Esophagus squamous epithelium (tissue), 5 donors: ENCODE data around the gene HNF4A. TPM values are rescaled to one million over a fixed set of nuclear protein-coding genes. Genes with fewer than 3 reads are reported as not detected.

Experiments
- DNase-seq: peaks from one replicate; lab custom pipeline; 2025; lab: John Stamatoyannopoulos, UW
- H3K27ac ChIP-seq, 4 donors: fragments of 200-600 bp; sonication (generic); one replicate each; pipeline ENCODE4 v1.5.1; 2016 to 2019; ENCODE audit warnings: mild to moderate bottlenecking in 1 of 4
- H3K27me3 ChIP-seq, 4 donors: fragments of 200-600 bp; sonication (generic); 1 replicate in 3 of 4; 2 replicates in 1 of 4; pipeline versions ENCODE4 v1.5.1 to v1.6.0; 2017 to 2021; ENCODE audit warnings: antibody characterized with exemption in 1 of 4
- H3K36me3 ChIP-seq, 3 donors: fragments of 200-600 bp; sonication (generic); one replicate each; pipeline ENCODE4 v1.5.1; 2016 to 2019
- H3K4me1 ChIP-seq, 3 donors: fragments of 200-600 bp; sonication (generic); one replicate each; pipeline ENCODE4 v1.5.1; 2017 to 2019
- H3K4me3 ChIP-seq, 4 donors: fragments of 200-600 bp; sonication (generic); 1 replicate in 3 of 4; 2 replicates in 1 of 4; pipeline ENCODE4 v1.5.1; 2016 to 2019; ENCODE audit warnings: mild to moderate bottlenecking in 2 of 4, moderate library complexity in 1 of 4
- H3K9me3 ChIP-seq, 3 donors: fragments of 200-600 bp; sonication (generic); one replicate each; pipeline ENCODE4 v1.5.1; 2016 to 2019
- POLR2A ChIP-seq, 4 donors: fragments of 450-650 bp; IDR thresholded peaks; one replicate each; pipeline ENCODE4 v1.6.1; 2017; ENCODE audit warnings: antibody characterized with exemption in 4 of 4, mild to moderate bottlenecking in 4 of 4, moderate library complexity in 3 of 4
- WGBS, 2 donors: methylation state at CpG; one replicate each; pipeline ENCODE4 v1.1.5; 2018; 5-methylcytosine and 5-hydroxymethylcytosine counted together
- intact Hi-C: fragments of 100-400 bp; cut with DNase I; formaldehyde crosslinking; loops from one replicate; pipeline ENCODE4 v1.15.0; 2022
- total RNA-seq, 4 donors: library from RNA; depleted of rRNA; stranded (reverse); fragments of >200 nt; gene quantifications; one replicate each; pipeline ENCODE4 v1.1.0, GENCODE V29; 2016
- TF ChIP-seq, protein P1 (sequence below), 6 experiments: fragments of 450-650 bp in 4 of 6; fragments of 200-600 bp in 2 of 6; sonication (generic) in 2 of 6; IDR thresholded peaks; one replicate each; pipeline ENCODE4 v1.5.1; 2016 to 2019; ENCODE audit warnings: antibody characterized with exemption in 6 of 6, mild to moderate bottlenecking in 4 of 6, moderate library complexity in 4 of 6
- donor health status: DM: yes; HTN: yes; CAD: no.

HNF4A gene
- total RNA-seq, 4 donors from 2014 or later: not detected

DNA sequence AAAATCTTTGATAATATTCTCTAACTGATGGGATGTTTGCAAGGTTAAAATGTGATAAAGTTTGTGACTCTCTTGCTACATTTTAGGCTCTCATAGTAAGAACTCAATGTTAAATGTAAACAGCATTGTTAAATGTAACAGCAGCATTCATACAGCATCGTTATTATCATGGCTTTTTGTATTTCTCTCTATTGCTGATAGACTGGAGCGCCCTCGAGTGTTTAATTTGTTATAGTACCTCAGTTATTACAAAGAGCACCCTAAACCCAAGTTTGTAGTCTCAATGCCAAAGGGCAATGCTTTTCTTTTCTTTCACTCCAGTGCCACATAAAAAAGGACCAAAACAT is 105.3 kb downstream of the HNF4A start:
- intact Hi-C loops: loop anchor here (10.0 kb wide), 2 partner anchors 66 to 246 kb away; partner anchors contain the start of gene OSER1
- no peak overlapping the region for H3K4me3 ChIP-seq
- TF ChIP-seq POLR2A (IDR thresholded peaks at IDR 0.05): no peak
- TF ChIP-seq, protein P1, sequence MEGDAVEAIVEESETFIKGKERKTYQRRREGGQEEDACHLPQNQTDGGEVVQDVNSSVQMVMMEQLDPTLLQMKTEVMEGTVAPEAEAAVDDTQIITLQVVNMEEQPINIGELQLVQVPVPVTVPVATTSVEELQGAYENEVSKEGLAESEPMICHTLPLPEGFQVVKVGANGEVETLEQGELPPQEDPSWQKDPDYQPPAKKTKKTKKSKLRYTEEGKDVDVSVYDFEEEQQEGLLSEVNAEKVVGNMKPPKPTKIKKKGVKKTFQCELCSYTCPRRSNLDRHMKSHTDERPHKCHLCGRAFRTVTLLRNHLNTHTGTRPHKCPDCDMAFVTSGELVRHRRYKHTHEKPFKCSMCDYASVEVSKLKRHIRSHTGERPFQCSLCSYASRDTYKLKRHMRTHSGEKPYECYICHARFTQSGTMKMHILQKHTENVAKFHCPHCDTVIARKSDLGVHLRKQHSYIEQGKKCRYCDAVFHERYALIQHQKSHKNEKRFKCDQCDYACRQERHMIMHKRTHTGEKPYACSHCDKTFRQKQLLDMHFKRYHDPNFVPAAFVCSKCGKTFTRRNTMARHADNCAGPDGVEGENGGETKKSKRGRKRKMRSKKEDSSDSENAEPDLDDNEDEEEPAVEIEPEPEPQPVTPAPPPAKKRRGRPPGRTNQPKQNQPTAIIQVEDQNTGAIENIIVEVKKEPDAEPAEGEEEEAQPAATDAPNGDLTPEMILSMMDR (IDR thresholded peaks at IDR 0.05): peak in 5 of 6 experiments; percentile 23 to 69 (median 26)
- no peaks in the 10 kb centered on the region for H3K36me3 ChIP-seq
- DNase-seq: no peak
- no peaks in the 10 kb centered on the region for H3K27me3 ChIP-seq
- no peak overlapping the region for H3K27ac ChIP-seq
- no peaks in the 10 kb centered on the region for H3K4me1 ChIP-seq
- H3K9me3 ChIP-seq: no peaks in the 10 kb centered on the region
- 2 to 9% methylated on average over 3 of the region's 3 CpGs for WGBS, 2 donors

DNA sequence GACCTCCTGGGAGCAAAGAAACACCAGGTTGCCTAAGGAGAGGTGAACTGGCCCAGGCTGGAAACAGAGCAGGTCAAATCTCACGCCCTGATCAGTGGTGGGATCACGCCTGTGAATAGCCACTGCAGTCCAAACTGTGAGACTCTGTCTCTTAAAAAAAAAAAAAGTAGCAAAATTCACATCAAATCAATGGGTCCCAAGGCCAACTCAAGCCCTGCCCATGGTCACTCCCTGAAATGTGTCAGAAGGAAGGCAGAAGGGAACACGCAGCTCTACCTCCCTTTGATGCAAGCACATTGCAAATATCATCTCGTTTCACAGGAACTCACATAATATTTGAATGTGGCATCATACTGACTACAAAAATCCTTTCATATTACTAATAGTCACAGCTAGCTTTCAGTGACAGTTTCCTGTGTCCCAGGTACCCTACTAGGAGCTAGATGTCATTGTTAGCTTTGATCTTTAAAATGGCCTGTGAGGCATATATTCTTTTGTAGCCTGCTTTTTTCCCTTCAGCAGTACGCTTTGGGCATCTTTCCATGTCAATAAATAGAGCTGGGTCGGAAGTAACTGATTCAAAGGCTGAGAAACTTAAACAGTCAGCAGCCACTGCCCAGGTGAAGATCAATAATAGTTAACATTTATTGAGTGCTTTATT is 105.8 kb downstream of the HNF4A start:
- Histone ChIP-seq H3K36me3 (no peaks in the 10 kb centered on the region), H3K4me3 (no peak overlapping the region), H3K27me3 (no peaks in the 10 kb centered on the region), H3K27ac (no peak overlapping the region), H3K9me3 (no peaks in the 10 kb centered on the region), H3K4me1 (no peaks in the 10 kb centered on the region)
- intact Hi-C loops: loop anchor here (10.0 kb wide), 2 partner anchors 66 to 246 kb away; partner anchors contain the start of gene OSER1
- WGBS, 2 donors: 67 to 69% methylated on average over 6 of the region's 6 CpGs
- TF ChIP-seq, protein P1 (IDR thresholded peaks at IDR 0.05): no peak
- no peak for TF ChIP-seq POLR2A (IDR thresholded peaks at IDR 0.05)
- DNase-seq: no peak

DNA sequence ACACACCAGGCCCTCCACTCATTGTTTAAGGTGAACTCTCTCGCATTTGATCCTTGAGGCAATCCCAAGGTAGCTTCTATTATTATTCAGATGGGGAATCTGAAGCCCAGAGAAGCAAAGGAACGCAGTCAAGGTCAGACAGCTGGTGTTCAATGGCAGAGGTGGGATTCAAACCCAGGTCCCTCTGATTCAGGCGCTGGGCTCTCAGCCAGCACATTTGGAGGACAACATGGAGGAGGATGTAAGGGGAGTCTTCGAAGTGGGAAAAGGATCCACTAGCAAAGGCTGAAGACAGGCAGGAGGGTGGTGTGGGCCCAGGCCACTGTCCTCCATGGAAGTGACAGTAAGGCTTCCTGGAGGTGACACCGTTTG is 106.3 kb downstream of the HNF4A start:
- intact Hi-C loops: loop anchor here (10.0 kb wide), 2 partner anchors 67 to 247 kb away; partner anchors contain the start of gene OSER1
- 68 to 70% methylated on average over 5 of the region's 5 CpGs for WGBS, 2 donors
- Histone ChIP-seq H3K27ac (no peak overlapping the region), H3K4me3 (no peak overlapping the region), H3K36me3 (no peaks in the 10 kb centered on the region), H3K4me1 (no peaks in the 10 kb centered on the region), H3K27me3 (no peaks in the 10 kb centered on the region), H3K9me3 (no peaks in the 10 kb centered on the region)
- no peak for TF ChIP-seq POLR2A (IDR thresholded peaks at IDR 0.05)
- TF ChIP-seq, protein P1 (IDR thresholded peaks at IDR 0.05): no peak
- no peak for DNase-seq

DNA sequence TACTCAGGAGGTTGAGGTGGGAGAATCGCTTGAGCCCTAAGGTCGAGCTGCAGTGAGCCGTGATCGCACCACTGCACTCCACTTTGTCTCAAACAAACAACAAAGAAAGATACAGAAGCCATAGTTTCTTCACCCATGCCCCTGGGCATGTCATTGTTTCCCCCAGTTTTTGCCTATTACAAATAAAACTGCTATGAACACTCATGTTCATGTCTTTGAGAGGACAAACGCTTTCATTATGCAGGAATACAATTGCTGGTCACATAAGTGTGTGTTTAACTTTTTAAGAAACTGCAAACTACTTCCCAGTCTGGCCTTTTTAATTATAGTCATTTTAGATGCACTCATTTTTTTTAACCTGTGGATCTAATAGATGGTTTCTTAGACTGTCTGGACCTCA is 108.0 kb downstream of the HNF4A start:
- no peak overlapping the region for H3K27ac ChIP-seq
- H3K27me3 ChIP-seq: no peaks in the 10 kb centered on the region
- intact Hi-C loops: loop anchor here (10.0 kb wide), 2 partner anchors 69 to 249 kb away; partner anchors contain the start of gene OSER1
- H3K9me3 ChIP-seq: no peaks in the 10 kb centered on the region
- H3K36me3 ChIP-seq: no peaks in the 10 kb centered on the region
- DNase-seq: no peak
- TF ChIP-seq, protein P1 (IDR thresholded peaks at IDR 0.05): no peak
- no peak for TF ChIP-seq POLR2A (IDR thresholded peaks at IDR 0.05)
- no peak overlapping the region for H3K4me3 ChIP-seq
- no peaks in the 10 kb centered on the region for H3K4me1 ChIP-seq
- WGBS, 2 donors: 55 to 74% methylated on average over 5 of the region's 5 CpGs

DNA sequence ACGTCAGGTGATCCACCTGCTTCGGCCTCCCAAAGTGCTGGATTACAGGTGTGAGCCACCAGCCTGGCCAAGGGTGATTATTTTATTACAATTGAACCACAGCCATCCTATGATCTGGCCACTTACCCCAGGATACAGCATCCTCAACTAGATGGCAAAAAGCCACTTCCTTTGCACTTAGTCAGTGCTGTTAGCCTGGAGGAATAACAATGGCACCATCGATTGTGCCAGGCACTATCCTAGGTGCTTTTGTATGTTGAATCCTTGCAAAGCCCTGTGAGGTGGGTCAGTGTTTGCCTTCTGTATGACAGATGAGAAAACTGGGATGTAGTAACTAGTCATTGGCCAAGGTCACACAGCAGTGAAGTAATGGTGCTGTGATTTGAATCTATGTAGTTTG is 109.0 kb downstream of the HNF4A start:
- intact Hi-C loops: loop anchor here (10.0 kb wide), 2 partner anchors 70 to 250 kb away; partner anchors contain the start of gene OSER1
- no peaks in the 10 kb centered on the region for H3K36me3 ChIP-seq
- H3K27me3 ChIP-seq: no peaks in the 10 kb centered on the region
- no peaks in the 10 kb centered on the region for H3K9me3 ChIP-seq
- 59 to 80% methylated on average over 3 of the region's 3 CpGs for WGBS, 2 donors
- H3K27ac ChIP-seq: no peak overlapping the region
- H3K4me1 ChIP-seq: no peaks in the 10 kb centered on the region
- TF ChIP-seq, protein P1 (IDR thresholded peaks at IDR 0.05): no peak
- no peak for TF ChIP-seq POLR2A (IDR thresholded peaks at IDR 0.05)
- no peak for DNase-seq
- H3K4me3 ChIP-seq: no peak overlapping the region
